Sigmoid colon (tissue), 4 donors: ENCODE results near the gene KLHL26.
A peak's percentile ranks its signal among the peaks of the same experiment; 100 is the strongest.

ENCODE experiments used
- CTCF ChIP-seq, 4 experiments: fragments of 450-650 bp in 3 of 4; fragments of 200-600 bp in 1 of 4; IDR thresholded peaks; one replicate each; pipeline ENCODE4 v1.5.1; 2016 to 2019; ENCODE audit warnings: antibody characterized with exemption in 4 of 4, mild to moderate bottlenecking in 3 of 4, moderate library complexity in 2 of 4
- EP300 ChIP-seq, 4 donors: sonication (generic); formaldehyde crosslinking; IDR thresholded peaks; one replicate each; pipeline ENCODE4 v1.6.1; 2017; ENCODE audit warnings: antibody characterized with exemption in 4 of 4
- POLR2A ChIP-seq, 2 donors: fragments of 450-650 bp; IDR thresholded peaks; one replicate each; pipeline ENCODE4 v1.6.1; 2016; ENCODE audit warnings: antibody characterized with exemption in 2 of 2, mild to moderate bottlenecking in 2 of 2, moderate library complexity in 2 of 2

GRCh38 chr19:18588611-18589379, 48.0 kb upstream of the KLHL26 start, which contains the start of gene REX1BD:
- peak; percentile 69 to 88 (median 76) for TF ChIP-seq CTCF (IDR thresholded peaks at IDR 0.05)
- no peak for TF ChIP-seq EP300 (IDR thresholded peaks at IDR 0.05)
- TF ChIP-seq POLR2A (IDR thresholded peaks at IDR 0.05), result no peak
